Measurements from ENCODE around the gene UPK3B. TPM values are rescaled to one million over a fixed set of nuclear protein-coding genes. Genes with fewer than 3 reads are reported as not detected.
"Not testable (repeated sequence)": the region's sequence is repeated elsewhere in the genome, so short reads cannot be mapped to it uniquely, and the experiment has no call there.

The UPK3B gene
- total and polyA plus RNA-seq, 2 of the 13 experiments (the other 11 are each of a cell fraction or from before 2014, with no cell fraction given): not detected

DNA sequence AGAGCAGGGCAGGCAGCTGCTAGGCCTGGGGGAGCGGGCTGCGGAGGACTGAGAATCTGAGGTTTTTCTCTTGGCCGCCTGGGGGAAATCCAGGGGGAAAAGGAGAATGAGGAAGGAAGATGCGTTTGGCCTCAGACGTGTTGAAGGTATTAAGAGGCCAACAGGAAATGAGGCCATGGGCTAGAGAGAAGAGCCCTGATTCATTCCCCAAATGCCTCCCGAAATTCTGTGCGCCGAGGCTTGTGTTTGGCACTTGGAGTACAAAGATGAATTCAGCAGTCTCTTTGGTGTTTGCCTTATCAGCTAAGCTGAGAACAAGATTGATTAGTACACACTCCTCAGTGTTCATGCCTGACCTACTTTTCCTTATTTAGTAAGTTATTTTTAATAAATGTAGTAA lies 44.4 kb upstream of the UPK3B start:
- DNase-seq (ENCODE audit: low spot score); CTCF ChIA-PET (ENCODE audit: low intra/inter-chr PET ratio, low total read pairs); POLR2A ChIA-PET; H3K27me3 ChIP-seq (ENCODE audit: control insufficient read depth in 1 of 2, insufficient read depth in 2 of 2, low read length in 2 of 2); BruUV-seq (replicated peaks); H4K20me1 ChIP-seq (ENCODE audit: insufficient read depth, low read length); H3K9me3 ChIP-seq (ENCODE audit: low read length); H3K79me2 ChIP-seq (ENCODE audit: insufficient read depth, low read length); in situ Hi-C loops (cut with HindIII; ENCODE audit: extremely low pct_ligation_motif_present, low pct_unique_long_range_greater_than_20kb); H3K4me2 ChIP-seq (ENCODE audit: low read depth, low read length); H3K4me1 ChIP-seq (ENCODE audit: insufficient read depth, low read length); H2AFZ ChIP-seq (ENCODE audit: low read length); H3K36me3 ChIP-seq (replicated peaks in 1 of 2; ENCODE audit: control insufficient read depth in 1 of 2, insufficient read depth in 2 of 2, low read length in 2 of 2); intact Hi-C loops (cut with micrococcal nuclease; ENCODE audit: unreplicated experiment); H3K4me3 ChIP-seq (replicated peaks in 1 of 3; ENCODE audit: insufficient read depth in 1 of 3, low read depth in 2 of 3, low read length in 3 of 3); H3K9ac ChIP-seq (ENCODE audit: insufficient read depth, low read depth, low read length); ATAC-seq; H3K27ac ChIP-seq (ENCODE audit: extremely low read length, insufficient read depth, low read length); FAIRE-seq: not testable (repeated sequence)
- WGBS (ENCODE audit: low lambda C conversion rate): no CpG with 5 or more reads among the region's 8 CpGs

GRCh38 chr7:76467743-76468404 lies 42.5 kb upstream of the UPK3B start:
- POLR2A ChIA-PET; H3K4me3 ChIP-seq (replicated peaks in 1 of 3; ENCODE audit: insufficient read depth in 1 of 3, low read depth in 2 of 3, low read length in 3 of 3); H3K27ac ChIP-seq (ENCODE audit: extremely low read length, insufficient read depth, low read length): not testable (repeated sequence)

DNA sequence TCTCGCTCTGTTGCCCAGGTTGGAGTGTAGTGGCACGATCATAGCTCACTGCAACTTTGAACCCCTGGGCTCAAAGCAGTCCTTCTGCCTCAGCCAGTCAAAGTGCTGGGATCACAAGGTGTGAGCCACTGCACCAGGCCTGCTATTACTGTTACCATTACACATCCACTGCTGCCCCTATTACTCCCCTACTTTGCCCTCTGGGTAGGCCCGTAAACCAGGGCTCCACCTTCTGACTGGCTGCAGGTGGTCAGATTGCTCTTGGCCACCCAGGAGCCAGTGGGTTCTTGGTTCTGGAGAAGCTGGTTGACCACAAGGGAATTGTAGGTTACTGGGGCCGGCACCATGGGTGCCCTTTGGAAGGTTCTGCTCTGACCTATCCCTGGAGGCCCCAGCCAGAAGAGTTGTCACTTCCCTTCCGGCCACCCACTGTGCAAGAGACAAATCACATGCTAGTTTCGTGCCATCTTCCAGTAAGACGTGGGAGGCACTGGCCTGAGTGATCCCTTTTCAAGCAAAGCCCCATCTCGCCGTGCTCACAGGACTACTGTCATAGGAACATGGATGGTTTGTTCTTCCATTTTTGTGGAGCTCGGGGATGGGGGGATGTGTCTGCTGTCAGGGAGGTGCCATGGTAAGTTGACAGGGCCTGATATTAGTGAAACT lies 38.7 kb upstream of the UPK3B start:
- H3K9ac ChIP-seq (ENCODE audit: insufficient read depth, low read depth, low read length); H3K4me1 ChIP-seq (ENCODE audit: insufficient read depth, low read length); POLR2A ChIA-PET; H3K4me2 ChIP-seq (ENCODE audit: low read depth, low read length); H3K4me3 ChIP-seq (replicated peaks in 1 of 3; ENCODE audit: insufficient read depth in 1 of 3, low read depth in 2 of 3, low read length in 3 of 3); ATAC-seq; CTCF ChIA-PET (ENCODE audit: low intra/inter-chr PET ratio, low total read pairs); DNase-seq (ENCODE audit: low spot score); BruUV-seq (replicated peaks); in situ Hi-C loops (cut with HindIII; ENCODE audit: extremely low pct_ligation_motif_present, low pct_unique_long_range_greater_than_20kb); H3K27me3 ChIP-seq (ENCODE audit: control insufficient read depth in 1 of 2, insufficient read depth in 2 of 2, low read length in 2 of 2); H3K79me2 ChIP-seq (ENCODE audit: insufficient read depth, low read length); H3K36me3 ChIP-seq (replicated peaks in 1 of 2; ENCODE audit: control insufficient read depth in 1 of 2, insufficient read depth in 2 of 2, low read length in 2 of 2); intact Hi-C loops (cut with micrococcal nuclease; ENCODE audit: unreplicated experiment); H4K20me1 ChIP-seq (ENCODE audit: insufficient read depth, low read length); H3K9me3 ChIP-seq (ENCODE audit: low read length); H2AFZ ChIP-seq (ENCODE audit: low read length); H3K27ac ChIP-seq (ENCODE audit: extremely low read length, insufficient read depth, low read length); FAIRE-seq: not testable (repeated sequence)
- WGBS (ENCODE audit: low lambda C conversion rate): 92% methylated on average over 7 of the region's 10 CpGs

More at GRCh38 chr7:76467743-76468404, 42.5 kb upstream of the UPK3B start:
- 0 out of 2 replicates have a peak, but pooled peaks have one; percentile 19 for TF ChIP-seq ZNF263 (CRISPR knock-in tag; IDR thresholded peaks at IDR 0.05)
- H3K27me3 ChIP-seq (ENCODE audit: control insufficient read depth in 1 of 2, insufficient read depth in 2 of 2, low read length in 2 of 2); H4K20me1 ChIP-seq (ENCODE audit: insufficient read depth, low read length); DNase-seq (ENCODE audit: low spot score); BruUV-seq (replicated peaks); FAIRE-seq; CTCF ChIA-PET (ENCODE audit: low intra/inter-chr PET ratio, low total read pairs); H3K4me2 ChIP-seq (ENCODE audit: low read depth, low read length); H3K9ac ChIP-seq (ENCODE audit: insufficient read depth, low read depth, low read length); H3K4me1 ChIP-seq (ENCODE audit: insufficient read depth, low read length); H3K9me3 ChIP-seq (ENCODE audit: low read length); intact Hi-C loops (cut with micrococcal nuclease; ENCODE audit: unreplicated experiment); H3K79me2 ChIP-seq (ENCODE audit: insufficient read depth, low read length); H3K36me3 ChIP-seq (replicated peaks in 1 of 2; ENCODE audit: control insufficient read depth in 1 of 2, insufficient read depth in 2 of 2, low read length in 2 of 2); in situ Hi-C loops (cut with HindIII; ENCODE audit: extremely low pct_ligation_motif_present, low pct_unique_long_range_greater_than_20kb); H2AFZ ChIP-seq (ENCODE audit: low read length): not testable (repeated sequence)
- WGBS (ENCODE audit: low lambda C conversion rate): 83% methylated on average over 9 of the region's 14 CpGs
- ATAC-seq: peak; percentile 89

DNA sequence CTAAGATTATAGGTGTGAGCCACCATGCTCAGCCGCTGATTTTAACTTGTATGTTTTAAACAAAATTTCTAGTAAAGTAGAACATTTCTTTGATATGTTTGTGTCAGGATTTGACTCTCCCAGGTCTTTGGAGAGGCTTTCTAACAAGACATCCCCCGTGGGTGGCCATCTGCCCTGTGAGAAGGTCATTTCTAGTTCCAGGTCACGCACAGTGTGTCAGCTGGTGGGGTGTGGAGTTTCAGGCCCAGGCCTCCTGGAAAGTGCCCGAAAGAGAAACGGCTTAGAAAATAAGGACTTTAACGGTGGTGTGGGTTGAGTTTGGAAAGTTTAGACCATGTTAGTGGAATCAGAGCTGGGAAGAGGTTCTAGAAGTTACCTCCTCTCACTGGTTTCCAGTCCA lies 37.3 kb upstream of the UPK3B start:
- DNase-seq (ENCODE audit: low spot score); H3K79me2 ChIP-seq (ENCODE audit: insufficient read depth, low read length); H3K36me3 ChIP-seq (replicated peaks in 1 of 2; ENCODE audit: control insufficient read depth in 1 of 2, insufficient read depth in 2 of 2, low read length in 2 of 2); H3K27me3 ChIP-seq (ENCODE audit: control insufficient read depth in 1 of 2, insufficient read depth in 2 of 2, low read length in 2 of 2); CTCF ChIA-PET (ENCODE audit: low intra/inter-chr PET ratio, low total read pairs); H3K27ac ChIP-seq (ENCODE audit: extremely low read length, insufficient read depth, low read length); POLR2A ChIA-PET; intact Hi-C loops (cut with micrococcal nuclease; ENCODE audit: unreplicated experiment); H2AFZ ChIP-seq (ENCODE audit: low read length); H3K4me3 ChIP-seq (replicated peaks in 1 of 3; ENCODE audit: insufficient read depth in 1 of 3, low read depth in 2 of 3, low read length in 3 of 3); in situ Hi-C loops (cut with HindIII; ENCODE audit: extremely low pct_ligation_motif_present, low pct_unique_long_range_greater_than_20kb); H4K20me1 ChIP-seq (ENCODE audit: insufficient read depth, low read length); ATAC-seq; H3K9me3 ChIP-seq (ENCODE audit: low read length); H3K9ac ChIP-seq (ENCODE audit: insufficient read depth, low read depth, low read length); H3K4me1 ChIP-seq (ENCODE audit: insufficient read depth, low read length); FAIRE-seq; H3K4me2 ChIP-seq (ENCODE audit: low read depth, low read length); BruUV-seq (replicated peaks): not testable (repeated sequence)
- no CpG with 5 or more reads among the region's 6 CpGs for WGBS (ENCODE audit: low lambda C conversion rate)

Measured in HepG2 (cell line).